Endothelial cell of umbilical vein (primary cell): ENCODE results near the gene PDZD4. TPM values are rescaled to one million over a fixed set of nuclear protein-coding genes. Genes with fewer than 3 reads are reported as not detected.

Experiments used
- BruUV-seq: library from RNA; stranded (reverse); fragments of 400-500 nt; replicated peaks from 2 replicates; lab custom pipeline; 2021; lab: Mats Ljungman, UMichigan
- CTCF ChIA-PET: fragments of 300-600, 350-600 bp; sonication (Branson Sonifier 250); formaldehyde crosslinking; loops from one replicate; lab custom pipeline; 2021; ENCODE audit warnings: antibody characterized with exemption, inconsistent platforms; lab: Charles Lee
- POLR2A ChIA-PET: fragments of 300-600, 350-600 bp; sonication (Branson Sonifier 250); formaldehyde crosslinking; loops from one replicate; lab custom pipeline; 2021; ENCODE audit warnings: antibody characterized with exemption, inconsistent platforms; lab: Charles Lee
- DNase-seq: peaks from one replicate; pipeline ENCODE4 v3.0.0-alpha.2; 2011; ENCODE audit warnings: low read depth, low spot score
- FAIRE-seq: peaks from 2 replicates; lab custom pipeline; 2011; peaks lifted over from hg19 to GRCh38; lab: Jason Lieb, UNC
- H2AFZ ChIP-seq: 2 replicates; pipeline ENCODE4 v1.6.0; 2012; ENCODE audit warnings: low read depth, low read length, control low read depth, inconsistent platforms
- H3K27ac ChIP-seq: 2 replicates; pipeline ENCODE4 v1.5.1; 2011; ENCODE audit warnings: low read depth, mild to moderate bottlenecking, control low read depth, low read length, moderate library complexity; ENCODE audit not compliant: insufficient read depth
- H3K27me3 ChIP-seq, 2 experiments: 2 replicates each; pipeline versions ENCODE4 v1.6.0 to v1.6.1; 2011; ENCODE audit warnings: low read length in 2 of 2, mixed read lengths in 1 of 2; ENCODE audit not compliant: control insufficient read depth in 2 of 2, insufficient read depth in 2 of 2
- H3K36me3 ChIP-seq, 2 experiments: 2 replicates in 1 of 2; 3 replicates in 1 of 2; pipeline ENCODE4 v1.5.1; 2011; ENCODE audit warnings: low read length in 2 of 2, mild to moderate bottlenecking in 1 of 2, moderate library complexity in 1 of 2; ENCODE audit not compliant: control insufficient read depth in 2 of 2, insufficient read depth in 2 of 2; ENCODE audit errors: extremely low read depth in 1 of 2
- H3K4me1 ChIP-seq: 3 replicates; pipeline ENCODE4 v1.5.1; 2011; ENCODE audit warnings: mild to moderate bottlenecking, low read length; ENCODE audit not compliant: control insufficient read depth, insufficient read depth; ENCODE audit errors: extremely low read depth
- H3K4me2 ChIP-seq: 2 replicates; pipeline ENCODE4 v1.6.1; 2011; ENCODE audit warnings: low read length, control low read depth, mixed read lengths; ENCODE audit not compliant: insufficient read depth
- H3K4me3 ChIP-seq, 3 experiments: fragments of 200-600 bp in 1 of 3; sonication (generic), shearing (Covaris generic) in 1 of 3; replicated peaks in 1 of 3; 2 replicates each; pipeline ENCODE4 v1.5.1; 2011 to 2016; ENCODE audit warnings: control low read depth in 3 of 3, low read length in 3 of 3, mild to moderate bottlenecking in 2 of 3, inconsistent platforms in 1 of 3, low read depth in 1 of 3, moderate library complexity in 1 of 3; ENCODE audit not compliant: insufficient read depth in 1 of 3
- H3K79me2 ChIP-seq: 2 replicates; pipeline ENCODE4 v1.6.0; 2012; ENCODE audit warnings: low read length, inconsistent platforms; ENCODE audit not compliant: control insufficient read depth, insufficient read depth
- H3K9ac ChIP-seq: replicated peaks from 2 replicates; pipeline ENCODE3; 2011; ENCODE audit warnings: low read length, control low read depth; ENCODE audit not compliant: insufficient read depth; ENCODE audit errors: extremely low read depth
- H3K9me1 ChIP-seq: replicated peaks from 3 replicates; pipeline ENCODE4 v1.6.0; 2011; ENCODE audit warnings: mild to moderate bottlenecking, low read length; ENCODE audit not compliant: control insufficient read depth, insufficient read depth; ENCODE audit errors: extremely low read depth
- H3K9me3 ChIP-seq: replicated peaks from 2 replicates; pipeline ENCODE4 v1.5.1; 2012; ENCODE audit warnings: low read length, inconsistent platforms; ENCODE audit not compliant: control insufficient read depth, insufficient read depth
- H4K20me1 ChIP-seq: replicated peaks from 2 replicates; pipeline ENCODE3; 2011; ENCODE audit warnings: mild to moderate bottlenecking, low read length; ENCODE audit not compliant: control insufficient read depth, insufficient read depth; ENCODE audit errors: extremely low read depth
- CTCF ChIP-seq, 2 donors: IDR thresholded peaks; 1 replicate in 1 of 2; 2 replicates in 1 of 2; pipeline ENCODE4 v1.5.1; 2011; ENCODE audit warnings: low read length in 2 of 2, mild to moderate bottlenecking in 2 of 2, moderate library complexity in 2 of 2, control low read depth in 1 of 2, inconsistent platforms in 1 of 2, low read depth in 1 of 2; ENCODE audit not compliant: insufficient read depth in 1 of 2; ENCODE audit errors: extremely low read depth in 1 of 2
- EZH2 ChIP-seq: IDR thresholded peaks from 2 replicates; pipeline ENCODE4 v1.6.1; 2012; ENCODE audit warnings: borderline replicate concordance, low read depth, mild to moderate bottlenecking, moderate library complexity, low read length, inconsistent platforms; ENCODE audit not compliant: severe bottlenecking
- FOS ChIP-seq: IDR thresholded peaks from 2 replicates; pipeline ENCODE4 v1.6.1; 2011; ENCODE audit warnings: mild to moderate bottlenecking, low read length, moderate library complexity, borderline replicate concordance; ENCODE audit not compliant: insufficient read depth
- GATA2 ChIP-seq: IDR thresholded peaks from 2 replicates; pipeline ENCODE4 v1.7.0; 2011; ENCODE audit warnings: low read depth, mild to moderate bottlenecking, moderate library complexity, mixed read lengths, low read length; ENCODE audit not compliant: insufficient read length, insufficient read depth
- JUN ChIP-seq: IDR thresholded peaks from 2 replicates; pipeline ENCODE4 v1.6.1; 2011; ENCODE audit warnings: borderline replicate concordance, low read depth; ENCODE audit not compliant: insufficient read length, insufficient read depth
- MAX ChIP-seq: IDR thresholded peaks from 2 replicates; pipeline ENCODE4 v1.6.1; 2011; ENCODE audit not compliant: insufficient read depth, insufficient read length
- MYC ChIP-seq: IDR thresholded peaks from one replicate; pipeline ENCODE4 v1.6.1; 2011; ENCODE audit warnings: mild to moderate bottlenecking, low read depth, low read length
- POLR2A ChIP-seq: IDR thresholded peaks from 2 replicates; pipeline ENCODE4 v1.6.1; 2012; ENCODE audit warnings: low read depth, mild to moderate bottlenecking, control low read depth, low read length
- POLR2AphosphoS5 ChIP-seq: IDR thresholded peaks from 2 replicates; pipeline ENCODE4 v1.6.1; 2012; ENCODE audit warnings: low read depth, mild to moderate bottlenecking, control low read depth, low read length, moderate library complexity; ENCODE audit not compliant: insufficient read depth
- dilution Hi-C: fragments of 300-500 bp; cut with MboI; formaldehyde crosslinking; loops from one replicate; pipeline ENCODE4 v1.15.0; 2019; ENCODE audit warnings: low sequenced_read_pairs; ENCODE audit not compliant: extremely low pct_ligation_motif_present
- intact Hi-C: fragments of 100-400 bp; cut with micrococcal nuclease; formaldehyde crosslinking; loops from one replicate; pipeline ENCODE4 v1.10.0; 2022
- polyA plus RNA-seq, 4 experiments: library from polyadenylated mRNA; depleted of rRNA in 3 of 4; stranded (reverse) in 3 of 4; unstranded in 1 of 4; fragments of >200 nt; gene quantifications; 2 replicates each; pipeline versions ENCODE4 v1.2.1 to v1.2.3, GENCODE V29; 2011 to 2012; ENCODE audit warnings: missing spikeins in 1 of 4
- total RNA-seq: library from RNA; stranded (reverse); gene quantifications from 2 replicates; pipeline ENCODE4 v1.2.3, GENCODE V29; 2021

Gene PDZD4
- total and polyA plus RNA-seq, 2 donors (not counting 3 experiments of a cell fraction or from before 2014, with no cell fraction given): 0.07 to 0.09 TPM

GRCh38 chrX:153776120-153776599, 54.2 kb downstream of the PDZD4 start:
- POLR2A ChIA-PET: no interaction called here
- Histone ChIP-seq H3K9me1 (no peaks in the 10 kb centered on the region), H3K4me3 (no peak overlapping the region), H3K9ac (no peak overlapping the region), H3K4me1 (no peaks in the 10 kb centered on the region), H3K27ac (no peak overlapping the region), H3K36me3 (peaks cover 0 to 14% of the 10 kb centered on the region in 2 experiments), H3K79me2 (no peaks in the 10 kb centered on the region), H2AFZ (no peak overlapping the region), H3K9me3 (no peaks in the 10 kb centered on the region), H3K4me2 (no peak overlapping the region), H4K20me1 (no peaks in the 10 kb centered on the region), H3K27me3 (no peaks in the 10 kb centered on the region)
- CTCF ChIA-PET: no interaction called here
- no peak for FAIRE-seq
- dilution Hi-C loops (no loop called here), intact Hi-C loops (no loop called here)
- DNase-seq: no peak
- no peak for TF ChIP-seq FOS
- TF ChIP-seq MYC: no peak
- no peak for TF ChIP-seq GATA2
- no peak for TF ChIP-seq POLR2A
- TF ChIP-seq POLR2AphosphoS5: no peak
- no peak for TF ChIP-seq MAX
- TF ChIP-seq EZH2: no peak
- TF ChIP-seq JUN: no peak
- TF ChIP-seq CTCF (IDR thresholded peaks at IDR 0.05; ENCODE audit: extremely low read depth in 1 of 2, insufficient read depth in 1 of 2, low read depth in 1 of 2, low read length in 2 of 2): no peak
- BruUV-seq: no TSS peak
